K562 (cell line): ENCODE data around the gene NHLRC2. TPM values are rescaled to one million over a fixed set of nuclear protein-coding genes. Genes with fewer than 3 reads are reported as not detected.
"Not testable (repeated sequence)": the region's sequence is repeated elsewhere in the genome, so short reads cannot be mapped to it uniquely, and the experiment has no call there.

Source experiments
- ATAC-seq: fragments of 200-7000 bp; cut with Tn5 transposase; 3 replicates; pipeline ENCODE4 v1.9.1; 2020; ENCODE audit warnings: moderate library complexity
- BruUV-seq: library from RNA; stranded (reverse); fragments of 400-500 nt; replicated peaks from 2 replicates; lab custom pipeline; 2021; lab: Mats Ljungman, UMichigan
- CTCF ChIA-PET: fragments of 300-600 bp; formaldehyde crosslinking; extraction: SDS; loops from one replicate; lab custom pipeline; 2021; ENCODE audit warnings: low intra/inter-chr PET ratio; lab: Yijun Ruan, JAX
- POLR2A ChIA-PET: fragments of 300-600, 350-650 bp; sonication (Branson Sonifier 250); formaldehyde crosslinking; extraction: SDS; loops from one replicate; lab custom pipeline; 2021; ENCODE audit warnings: antibody characterized with exemption, inconsistent platforms; lab: Yijun Ruan, JAX
- DNase-seq, 4 experiments: peaks; one replicate each; pipeline versions ENCODE4 v3.0.0 to v3.0.0-alpha.2; 2011 to 2018; ENCODE audit warnings: low spot score in 3 of 4, mixed read lengths in 3 of 4; ENCODE audit errors: extremely low read depth in 1 of 4
- FAIRE-seq: peaks from 2 replicates; lab custom pipeline; 2011; peaks lifted over from hg19 to GRCh38; lab: Jason Lieb, UNC
- H2AFZ ChIP-seq: 2 replicates; pipeline ENCODE4 v1.6.0; 2011; ENCODE audit warnings: low read depth, low read length, control low read depth, inconsistent platforms
- H3K27ac ChIP-seq: fragments of 200-600 bp; 3 replicates; pipeline ENCODE4 v1.8.0; 2011; ENCODE audit warnings: low read depth, mild to moderate bottlenecking, control low read depth, inconsistent platforms, low read length, moderate library complexity, mixed read lengths; ENCODE audit errors: extremely low read depth
- H3K27me3 ChIP-seq, 2 experiments: fragments of 300-600 bp in 1 of 2; 2 replicates in 1 of 2; 3 replicates in 1 of 2; pipeline versions ENCODE4 v1.6.0 to v1.8.0; 2011; ENCODE audit warnings: inconsistent platforms in 2 of 2, low read length in 2 of 2, mild to moderate bottlenecking in 1 of 2, mixed read lengths in 1 of 2, moderate library complexity in 1 of 2; ENCODE audit not compliant: control insufficient read depth in 2 of 2, insufficient read depth in 2 of 2
- H3K36me3 ChIP-seq: fragments of 300-600 bp; 3 replicates; pipeline ENCODE4 v1.8.0; 2011; ENCODE audit warnings: mild to moderate bottlenecking, low read length, inconsistent platforms; ENCODE audit not compliant: control insufficient read depth, insufficient read depth
- H3K4me1 ChIP-seq, 2 experiments: fragments of 200-600 bp in 1 of 2; replicated peaks in 1 of 2; 2 replicates in 1 of 2; 3 replicates in 1 of 2; pipeline versions ENCODE4 v1.5.1 to v1.8.0; 2011; ENCODE audit warnings: inconsistent platforms in 2 of 2, low read length in 2 of 2, mild to moderate bottlenecking in 1 of 2, mixed read lengths in 1 of 2, moderate library complexity in 1 of 2; ENCODE audit not compliant: control insufficient read depth in 2 of 2, insufficient read depth in 2 of 2
- H3K4me2 ChIP-seq: 2 replicates; pipeline ENCODE4 v1.6.1; 2011; ENCODE audit warnings: low read length, control low read depth, inconsistent platforms, mixed read lengths; ENCODE audit not compliant: insufficient read depth
- H3K4me3 ChIP-seq: fragments of 200-600 bp; sonication (generic), shearing (Covaris generic); 2 replicates; pipeline ENCODE4 v1.5.1; 2016; ENCODE audit warnings: control low read depth, inconsistent platforms
- H3K79me2 ChIP-seq: fragments of 200-600 bp; 3 replicates; pipeline ENCODE4 v1.8.0; 2011; ENCODE audit warnings: low read length, inconsistent platforms; ENCODE audit not compliant: control insufficient read depth, insufficient read depth
- H3K9ac ChIP-seq, 2 experiments: 2 replicates each; pipeline versions ENCODE4 v1.6.0 to v1.6.1; 2011; ENCODE audit warnings: low read depth in 2 of 2, low read length in 2 of 2, control low read depth in 1 of 2, inconsistent platforms in 1 of 2, mild to moderate bottlenecking in 1 of 2, mixed read lengths in 1 of 2; ENCODE audit not compliant: insufficient read depth in 1 of 2
- H3K9me1 ChIP-seq: one replicate; pipeline ENCODE4 v1.6.0; 2011; ENCODE audit warnings: inconsistent platforms, mild to moderate bottlenecking, low read length, moderate library complexity; ENCODE audit not compliant: control insufficient read depth, insufficient read depth
- H3K9me3 ChIP-seq: replicated peaks from 2 replicates; pipeline ENCODE4 v1.5.1; 2011; ENCODE audit warnings: low read depth, low read length, inconsistent platforms; ENCODE audit not compliant: control insufficient read depth, insufficient read depth
- H4K20me1 ChIP-seq: replicated peaks from 2 replicates; pipeline ENCODE4 v1.6.1; 2011; ENCODE audit warnings: low read length, inconsistent platforms, mixed read lengths; ENCODE audit not compliant: control insufficient read depth, insufficient read depth
- EGR1 ChIP-seq: fragments of 450-650 bp; conservative IDR thresholded peaks from 2 replicates; pipeline ENCODE4 v1.6.1; 2017; ENCODE audit warnings: mild to moderate bottlenecking
- FOSL1 ChIP-seq: fragments of 200-800 bp; sonication (Bioruptor generic); conservative IDR thresholded peaks from 2 replicates; pipeline ENCODE4 v1.6.1; 2016; ENCODE audit warnings: missing genetic modification characterization, missing compliant biosample characterization
- SNIP1 ChIP-seq: fragments of 450-650 bp; IDR thresholded peaks from 2 replicates; pipeline ENCODE4 v1.7.1; 2017; ENCODE audit warnings: low read depth, mild to moderate bottlenecking
- ZBTB8A ChIP-seq: fragments of 450-650 bp; IDR thresholded peaks from 2 replicates; pipeline ENCODE4 v1.6.1; 2018; ENCODE audit warnings: mild to moderate bottlenecking, moderate library complexity; ENCODE audit not compliant: partially characterized antibody
- ZNF263 ChIP-seq: sonication (generic); formaldehyde crosslinking; IDR thresholded peaks from 2 replicates; pipeline ENCODE4 v1.8.0; 2022; ENCODE audit warnings: mild to moderate bottlenecking, missing genetic modification reagents, borderline replicate concordance
- ZNF644 ChIP-seq: fragments of 200-800 bp; sonication (Bioruptor generic); IDR thresholded peaks from 2 replicates; pipeline ENCODE4 v1.6.1; 2016; ENCODE audit warnings: low read depth, missing genetic modification characterization, missing compliant biosample characterization
- WGBS: fragments of 100-300 bp; shearing (Covaris generic); methylation state at CpG from one replicate; pipeline ENCODE4 v1.1.6; 2016; ENCODE audit warnings: low coverage, mixed read lengths; ENCODE audit not compliant: insufficient coverage; ENCODE audit errors: missing lambda C conversion rate; 5-methylcytosine and 5-hydroxymethylcytosine counted together
- in situ Hi-C: fragments of 300-500 bp; cut with MboI; formaldehyde crosslinking; loops from 4 replicates; pipeline ENCODE4 v1.15.0; 2018; ENCODE audit warnings: inconsistent platforms, mixed read lengths
- intact Hi-C: fragments of 100-400 bp; cut with micrococcal nuclease; formaldehyde crosslinking; loops from 2 replicates; pipeline ENCODE4 v1.14.2; 2022
- polyA plus RNA-seq, 8 experiments: library from polyadenylated mRNA; depleted of rRNA in 4 of 8; stranded (reverse) in 5 of 8; unstranded in 3 of 8; fragments of >200 nt; fragmentation: Nextera tagmentation in 2 of 8; fragmentation: Illumina TruSeq in 1 of 8; extraction: Ambion mirVana in 2 of 8; extraction: Trizol in 1 of 8; gene quantifications; 2 replicates each; pipeline versions ENCODE4 v1.2.1 to v1.2.3, GENCODE V29; 2011 to 2014; ENCODE audit warnings: inconsistent platforms in 1 of 8, missing spikeins in 1 of 8
- total RNA-seq, 7 experiments: library from RNA; depleted of rRNA in 6 of 7; stranded (reverse); fragments of >200 nt in 6 of 7; fragmentation: Illumina TruSeq in 2 of 7; extraction: Trizol in 2 of 7; gene quantifications; 2 replicates each; pipeline versions ENCODE4 v1.2.1 to v1.2.3, GENCODE V29; 2011 to 2021; ENCODE audit warnings: low replicate concordance in 1 of 7
- TF ChIP-seq, protein P1 (sequence below): fragments of 250-450 bp; sonication (Bioruptor Pico); IDR thresholded peaks from 2 replicates; pipeline ENCODE4 v1.5.0; 2022; ENCODE audit warnings: mild to moderate bottlenecking

Gene NHLRC2
- total and polyA plus RNA-seq, 9 of the 15 experiments (the other 6 are each of a cell fraction or from before 2014, with no cell fraction given): 1.5 to 22.4 (median 10.3) TPM

DNA sequence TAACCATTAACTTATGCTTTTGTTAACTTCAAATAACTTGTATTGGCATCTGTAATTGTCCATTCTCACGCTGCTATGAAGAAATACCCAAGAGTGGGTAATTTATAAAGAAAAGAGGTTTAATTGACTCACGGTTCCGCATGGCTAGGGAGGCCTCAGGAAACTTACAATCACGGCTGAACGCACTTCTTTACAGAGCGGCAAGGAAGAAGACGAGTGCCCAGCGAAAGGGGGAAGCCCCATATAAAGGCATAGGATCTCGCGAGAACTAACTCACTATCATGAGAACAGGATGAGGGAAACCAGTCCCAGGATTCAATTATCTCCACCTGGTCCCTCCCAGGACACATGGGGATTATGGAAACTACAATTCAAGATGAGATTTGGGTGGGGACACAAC, 25.9 kb upstream of the NHLRC2 start:
- FAIRE-seq, H3K9me1 ChIP-seq, ATAC-seq, H3K4me1 ChIP-seq, H3K4me2 ChIP-seq, H3K27ac ChIP-seq, H4K20me1 ChIP-seq, H3K9ac ChIP-seq, CTCF ChIA-PET, H3K79me2 ChIP-seq, intact Hi-C loops, H3K9me3 ChIP-seq, H3K36me3 ChIP-seq, POLR2A ChIA-PET, H3K4me3 ChIP-seq, BruUV-seq, in situ Hi-C loops, H3K27me3 ChIP-seq, DNase-seq, H2AFZ ChIP-seq: not testable (repeated sequence)
- WGBS: 54% methylated on average over 10 of the region's 10 CpGs

- TF ChIP-seq, protein P1, sequence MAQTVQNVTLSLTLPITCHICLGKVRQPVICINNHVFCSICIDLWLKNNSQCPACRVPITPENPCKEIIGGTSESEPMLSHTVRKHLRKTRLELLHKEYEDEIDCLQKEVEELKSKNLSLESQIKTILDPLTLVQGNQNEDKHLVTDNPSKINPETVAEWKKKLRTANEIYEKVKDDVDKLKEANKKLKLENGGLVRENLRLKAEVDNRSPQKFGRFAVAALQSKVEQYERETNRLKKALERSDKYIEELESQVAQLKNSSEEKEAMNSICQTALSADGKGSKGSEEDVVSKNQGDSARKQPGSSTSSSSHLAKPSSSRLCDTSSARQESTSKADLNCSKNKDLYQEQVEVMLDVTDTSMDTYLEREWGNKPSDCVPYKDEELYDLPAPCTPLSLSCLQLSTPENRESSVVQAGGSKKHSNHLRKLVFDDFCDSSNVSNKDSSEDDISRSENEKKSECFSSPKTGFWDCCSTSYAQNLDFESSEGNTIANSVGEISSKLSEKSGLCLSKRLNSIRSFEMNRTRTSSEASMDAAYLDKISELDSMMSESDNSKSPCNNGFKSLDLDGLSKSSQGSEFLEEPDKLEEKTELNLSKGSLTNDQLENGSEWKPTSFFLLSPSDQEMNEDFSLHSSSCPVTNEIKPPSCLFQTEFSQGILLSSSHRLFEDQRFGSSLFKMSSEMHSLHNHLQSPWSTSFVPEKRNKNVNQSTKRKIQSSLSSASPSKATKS (CRISPR knock-in tag): no peak
- TF ChIP-seq SNIP1: no peak
- no peak for TF ChIP-seq FOSL1 (tag)
- no peak for TF ChIP-seq ZNF644 (tag)
- no peak for TF ChIP-seq EGR1
- TF ChIP-seq ZBTB8A: no peak
- no peak for TF ChIP-seq ZNF263
- Histone ChIP-seq H3K4me1 (peaks cover 0 to 3% of the 10 kb centered on the region in 2 experiments; a peak in 2 of 5 replicates), H2AFZ (no peak overlapping the region), H3K4me3 (no peak overlapping the region), H3K27me3 (no peaks in the 10 kb centered on the region), H3K9me3 (no peaks in the 10 kb centered on the region), H3K9ac (no peak overlapping the region), H4K20me1 (no peaks in the 10 kb centered on the region), H3K79me2 (no peaks in the 10 kb centered on the region; the same call in 2 of the 3 replicates), H3K36me3 (peaks cover 57% of the 10 kb centered on the region; the same call in 2 of the 3 replicates), H3K27ac (no peak overlapping the region), H3K4me2 (no peak overlapping the region), H3K9me1 (no peaks in the 10 kb centered on the region)
- ChIA-PET CTCF (no interaction called here), POLR2A (interaction anchor here (1.5 kb wide), 1 partner anchor 12 kb away, joined by 3 read pairs; the partner anchor contains the start of gene DCLRE1A)
- no peak for ATAC-seq
- no TSS peak for BruUV-seq
- no peak for FAIRE-seq
- no peak for DNase-seq
- intact Hi-C loops: loop anchor here (5.0 kb wide), 1 partner anchor 35 kb away; no protein-coding TSS in a partner anchor
- in situ Hi-C loops: no loop called here
- WGBS: 86% methylated on average over 1 of the region's 1 CpG
These were observed 12.3 kb upstream of the NHLRC2 start for GRCh38 chr10:113842171-113842570.
